NB4 (cell line): ENCODE measurements around the gene PARPBP.

Source experiments
- DNase-seq: peaks from one replicate; pipeline ENCODE4 v3.0.0; 2010; ENCODE audit warnings: low read depth
- H3K4me3 ChIP-seq: one replicate; pipeline ENCODE4 v1.5.1; 2011; ENCODE audit warnings: mild to moderate bottlenecking, low read depth, low read length, moderate library complexity
- CTCF ChIP-seq: IDR thresholded peaks from one replicate; pipeline ENCODE4 v1.5.1; 2012; ENCODE audit warnings: low read depth, low read length
- MAX ChIP-seq: IDR thresholded peaks from 2 replicates; pipeline ENCODE4 v1.6.1; 2011; ENCODE audit warnings: low read depth, low read length
- MYC ChIP-seq: IDR thresholded peaks from 2 replicates; pipeline ENCODE4 v1.6.1; 2011; ENCODE audit warnings: low read depth, low read length
- POLR2A ChIP-seq: IDR thresholded peaks from 2 replicates; pipeline ENCODE4 v1.6.1; 2011; ENCODE audit warnings: mild to moderate bottlenecking; ENCODE audit not compliant: insufficient read length; ENCODE audit errors: extremely low read depth

The PARPBP gene

GRCh38 chr12:102163383-102163782 lies 43.4 kb downstream of the PARPBP start:
- DNase-seq: no peak
- TF ChIP-seq MAX (no peak), CTCF (no peak), MYC (no peak), POLR2A (no peak)

GRCh38 chr12:102167821-102168604 lies 48.0 kb downstream of the PARPBP start:
- DNase-seq: no peak
- no peak overlapping the region for H3K4me3 ChIP-seq
- TF ChIP-seq MYC: no peak
- no peak for TF ChIP-seq POLR2A
- TF ChIP-seq MAX: no peak
- TF ChIP-seq CTCF: no peak

More at GRCh38 chr12:102163383-102163782, 43.4 kb downstream of the PARPBP start:
- H3K4me3 ChIP-seq: no peak overlapping the region

GRCh38 chr12:102169922-102170621 lies 50.1 kb downstream of the PARPBP start:
- H3K4me3 ChIP-seq: no peak overlapping the region
- peak; percentile 49 for DNase-seq
- TF ChIP-seq MYC: no peak
- peak; percentile 77 for TF ChIP-seq CTCF

GRCh38 chr12:102171951-102172350 lies 52.0 kb downstream of the PARPBP start:
- no peak overlapping the region for H3K4me3 ChIP-seq
- TF ChIP-seq MAX (no peak), MYC (no peak), CTCF (no peak), POLR2A (no peak)
- no peak for DNase-seq

GRCh38 chr12:102172436-102172835 lies 52.5 kb downstream of the PARPBP start:
- DNase-seq: no peak
- H3K4me3 ChIP-seq: no peak overlapping the region
- TF ChIP-seq CTCF (no peak), MAX (no peak), MYC (no peak)
